ENCODE measurements around the gene ATP2B3. TPM values are rescaled to one million over a fixed set of nuclear protein-coding genes. Genes with fewer than 3 reads are reported as not detected.
A peak's percentile ranks its signal among the peaks of the same experiment; 100 is the strongest.

Gene ATP2B3
- total and polyA plus RNA-seq, 2 experiments from 2014 or later, result 0.17 TPM; not detected in 1

DNA sequence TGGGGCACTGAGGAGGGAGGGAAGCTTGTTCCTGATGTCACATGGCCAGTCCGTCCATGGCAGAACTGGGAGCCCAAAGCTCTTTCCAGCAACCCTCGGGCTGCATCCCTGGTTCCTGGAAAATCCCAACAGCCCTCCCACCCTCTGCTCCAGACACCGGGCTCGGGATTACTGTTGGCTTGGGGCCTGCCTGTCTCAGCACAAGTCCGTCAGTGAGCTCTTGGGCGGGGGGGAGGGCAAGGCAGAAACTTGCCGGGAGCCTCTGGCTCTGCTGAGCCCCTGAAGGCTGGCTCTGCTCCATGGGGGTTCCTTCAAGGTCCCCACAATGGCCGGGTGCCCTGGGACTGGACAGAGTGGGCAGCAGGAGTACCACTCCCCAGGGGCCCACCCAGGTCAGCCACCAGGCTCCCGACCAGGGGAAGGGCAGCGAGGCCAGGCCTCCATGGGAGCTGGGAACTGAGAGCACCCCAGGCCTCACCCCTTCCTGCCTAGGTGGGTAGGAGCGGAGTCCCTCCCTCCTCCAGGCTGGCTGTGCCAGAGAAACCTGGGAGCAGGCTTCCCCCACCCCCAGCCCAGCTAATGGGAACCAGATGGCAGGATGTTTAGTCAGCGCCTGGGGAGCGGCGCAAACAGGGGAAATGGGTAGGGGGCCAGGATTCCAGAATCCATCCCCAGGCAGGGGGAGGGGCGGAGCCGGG is 40.6 kb upstream of the ATP2B3 start:
- no peaks in the 10 kb centered on the region for H3K36me3 ChIP-seq (ENCODE audit: insufficient read depth)
- H3K27ac Mint-ChIP-seq, result no peak overlapping the region
- H3K79me2 ChIP-seq (replicated peaks; ENCODE audit: insufficient read depth), result no peaks in the 10 kb centered on the region
- TF ChIP-seq ETS1 (IDR thresholded peaks at IDR 0.05), result 0 out of 2 replicates have a peak, but pooled peaks have one; percentile 27
- TF ChIP-seq ZNF462 (CRISPR knock-in tag; IDR thresholded peaks at IDR 0.05), result no peak
- 0 out of 2 replicates have a peak, but pooled peaks have one; percentile 6 for TF ChIP-seq NANOG (IDR thresholded peaks at IDR 0.05; ENCODE audit: borderline replicate concordance)
- peaks cover 19% of the 10 kb centered on the region for H3K27me3 Mint-ChIP-seq (ENCODE audit: insufficient read depth, low read depth, poor library complexity)
- H3K4me3 ChIP-seq, result no peak overlapping the region
- H3K9me3 Mint-ChIP-seq, result no peaks in the 10 kb centered on the region; the same call in 2 of the 3 replicates
- no peaks in the 10 kb centered on the region for H3F3A ChIP-seq (replicated peaks; ENCODE audit: low read depth)
- H3K9me2 ChIP-seq (ENCODE audit: insufficient read depth), result no peaks in the 10 kb centered on the region
- H3K27ac ChIP-seq (ENCODE audit: low read depth), result no peak overlapping the region
- peak; percentile 54 for DNase-seq (ENCODE audit: low spot score)
- no peak overlapping the region for H3K4me3 Mint-ChIP-seq
- no peak; the same call in 1 of the 3 replicates for ATAC-seq
- no peaks in the 10 kb centered on the region for H3K36me3 Mint-ChIP-seq (ENCODE audit: low read depth)
- peaks cover 17% of the 10 kb centered on the region; the same call in 2 of the 3 replicates for H3K4me1 Mint-ChIP-seq
- H4K20me1 ChIP-seq (replicated peaks; ENCODE audit: insufficient read depth), result no peaks in the 10 kb centered on the region
- H2AFZ ChIP-seq, result no peak overlapping the region
- H3K4me2 ChIP-seq, result no peak overlapping the region
- no peaks in the 10 kb centered on the region; the same call in 1 of the 2 replicates for H3K4me1 ChIP-seq (ENCODE audit: insufficient read depth)
- H3K27me3 ChIP-seq (ENCODE audit: insufficient read depth), result peaks cover 15% of the 10 kb centered on the region

Measured in GM23338 (cell line).